H1 (cell line): Measurements from ENCODE around the gene ORMDL1. TPM values are rescaled to one million over a fixed set of nuclear protein-coding genes. Genes with fewer than 3 reads are reported as not detected.

Experiments used
- CTCF ChIA-PET: fragments of 300-600 bp; sonication (Branson Sonifier 250); formaldehyde crosslinking; loops from one replicate; lab custom pipeline; 2021; ENCODE audit not compliant: partially characterized antibody; lab: Charles Lee
- POLR2A ChIA-PET: fragments of 300-600 bp; sonication (Branson Sonifier 250); formaldehyde crosslinking; loops from one replicate; lab custom pipeline; 2021; ENCODE audit warnings: inconsistent platforms; ENCODE audit not compliant: partially characterized antibody; lab: Charles Lee
- DNase-seq, 2 experiments: peaks; one replicate each; pipeline versions ENCODE4 v3.0.0 to v3.0.0-alpha.2; 2010 to 2022; ENCODE audit warnings: low spot score in 2 of 2, low read depth in 1 of 2, mixed read lengths in 1 of 2
- FAIRE-seq: peaks from 2 replicates; lab custom pipeline; 2011; peaks lifted over from hg19 to GRCh38; lab: Jason Lieb, UNC
- H2AFZ ChIP-seq: 2 replicates; pipeline ENCODE4 v1.8.1; 2012; ENCODE audit warnings: low read length, inconsistent platforms
- H2AK5ac ChIP-seq: 2 replicates; pipeline ENCODE4 v1.6.1; 2013; ENCODE audit warnings: low read depth, low read length
- H2BK120ac ChIP-seq: replicated peaks from 2 replicates; pipeline ENCODE3; 2013; ENCODE audit warnings: low read depth, low read length, inconsistent platforms
- H2BK12ac ChIP-seq: 2 replicates; pipeline ENCODE4 v1.6.1; 2013; ENCODE audit warnings: low read depth, low read length
- H2BK15ac ChIP-seq: 2 replicates; pipeline ENCODE4 v1.6.1; 2013; ENCODE audit warnings: low read length
- H2BK20ac ChIP-seq: 2 replicates; pipeline ENCODE4 v1.6.1; 2013; ENCODE audit warnings: low read length
- H2BK5ac ChIP-seq: 2 replicates; pipeline ENCODE4 v1.6.1; 2013; ENCODE audit warnings: low read depth, low read length
- H3K14ac ChIP-seq: 2 replicates; pipeline ENCODE4 v1.6.1; 2013; ENCODE audit warnings: inconsistent platforms; ENCODE audit not compliant: insufficient read length
- H3K18ac ChIP-seq: 2 replicates; pipeline ENCODE4 v1.6.1; 2013; ENCODE audit warnings: low read length; ENCODE audit errors: extremely low read depth
- H3K23ac ChIP-seq: 2 replicates; pipeline ENCODE4 v1.6.1; 2013; ENCODE audit warnings: inconsistent platforms; ENCODE audit not compliant: insufficient read length
- H3K23me2 ChIP-seq: 2 replicates; pipeline ENCODE4 v1.6.1; 2013; ENCODE audit warnings: low read depth, low read length
- H3K27ac ChIP-seq: 2 replicates; pipeline ENCODE4 v1.6.1; 2011; ENCODE audit warnings: low read depth, low read length, inconsistent platforms
- H3K27me3 ChIP-seq, 4 experiments: replicated peaks in 1 of 4; 1 replicate in 1 of 4; 2 replicates in 3 of 4; pipeline versions ENCODE4 v1.6.1 to v1.8.1; 2011 to 2013; ENCODE audit warnings: low read length in 3 of 4, mild to moderate bottlenecking in 3 of 4, inconsistent platforms in 2 of 4, mixed read lengths in 2 of 4, moderate library complexity in 1 of 4; ENCODE audit not compliant: control insufficient read depth in 3 of 4, insufficient read depth in 3 of 4; ENCODE audit errors: extremely low read depth in 1 of 4
- H3K36me3 ChIP-seq, 4 experiments: 2 replicates each; pipeline versions ENCODE4 v1.6.1 to v1.8.1; 2011 to 2013; ENCODE audit warnings: mild to moderate bottlenecking in 4 of 4, low read length in 3 of 4, moderate library complexity in 2 of 4, control low read depth in 1 of 4, inconsistent platforms in 1 of 4; ENCODE audit not compliant: insufficient read depth in 4 of 4, control insufficient read depth in 2 of 4
- H3K4ac ChIP-seq: replicated peaks from 2 replicates; pipeline ENCODE3; 2013; ENCODE audit warnings: low read length, low read depth, mixed read lengths, inconsistent platforms; ENCODE audit not compliant: insufficient read length
- H3K4me1 ChIP-seq, 4 experiments: replicated peaks in 1 of 4; 1 replicate in 1 of 4; 2 replicates in 3 of 4; pipeline versions ENCODE4 v1.6.1 to v1.8.1; 2011 to 2013; ENCODE audit warnings: low read length in 3 of 4, inconsistent platforms in 2 of 4, mixed read lengths in 1 of 4; ENCODE audit not compliant: insufficient read depth in 4 of 4, control insufficient read depth in 3 of 4
- H3K4me2 ChIP-seq, 2 experiments: 2 replicates each; pipeline versions ENCODE4 v1.6.1 to v1.8.1; 2011 to 2013; ENCODE audit warnings: low read depth in 2 of 2, low read length in 2 of 2, control low read depth in 1 of 2, inconsistent platforms in 1 of 2, mild to moderate bottlenecking in 1 of 2; ENCODE audit not compliant: insufficient read depth in 1 of 2
- H3K4me3 ChIP-seq, 4 experiments: fragments of 200-600, 300-600 bp in 1 of 4; sonication (generic), shearing (Covaris generic), sonication (Bioruptor Twin) in 1 of 4; 2 replicates each; pipeline versions ENCODE4 v1.5.1 to v1.8.1; 2011 to 2016; ENCODE audit warnings: low read length in 4 of 4, low read depth in 3 of 4, control low read depth in 2 of 4, inconsistent platforms in 2 of 4, mild to moderate bottlenecking in 2 of 4, mixed read lengths in 1 of 4, moderate library complexity in 1 of 4; ENCODE audit not compliant: insufficient read depth in 2 of 4; ENCODE audit errors: extremely low read depth in 1 of 4
- H3K56ac ChIP-seq: replicated peaks from 2 replicates; pipeline ENCODE3; 2013; ENCODE audit warnings: low read depth, mild to moderate bottlenecking, mixed read lengths, low read length, inconsistent platforms; ENCODE audit not compliant: insufficient read length
- H3K79me1 ChIP-seq: 2 replicates; pipeline ENCODE4 v1.6.1; 2013; ENCODE audit warnings: low read depth, low read length, control low read depth
- H3K79me2 ChIP-seq, 2 experiments: 2 replicates each; pipeline versions ENCODE4 v1.6.1 to v1.8.1; 2012 to 2013; ENCODE audit warnings: low read length in 2 of 2, mild to moderate bottlenecking in 2 of 2, inconsistent platforms in 1 of 2; ENCODE audit not compliant: insufficient read depth in 2 of 2, control insufficient read depth in 1 of 2
- H3K9ac ChIP-seq, 4 experiments: replicated peaks in 1 of 4; 1 replicate in 1 of 4; 2 replicates in 3 of 4; pipeline versions ENCODE4 v1.6.1 to v1.8.1; 2011 to 2013; ENCODE audit warnings: low read depth in 3 of 4, low read length in 3 of 4, control low read depth in 2 of 4, mild to moderate bottlenecking in 2 of 4, moderate library complexity in 2 of 4, inconsistent platforms in 1 of 4; ENCODE audit errors: extremely low read depth in 1 of 4
- H3K9me3 ChIP-seq, 2 experiments: 2 replicates each; pipeline versions ENCODE4 v1.6.1 to v1.8.1; 2012 to 2013; ENCODE audit warnings: mild to moderate bottlenecking in 2 of 2, moderate library complexity in 2 of 2, control low read depth in 1 of 2, inconsistent platforms in 1 of 2, low read depth in 1 of 2, low read length in 1 of 2, mixed read lengths in 1 of 2; ENCODE audit not compliant: insufficient read depth in 2 of 2
- H4K20me1 ChIP-seq, 2 experiments: replicated peaks in 1 of 2; 2 replicates each; pipeline versions ENCODE3 to v1.8.1; 2011 to 2013; ENCODE audit warnings: inconsistent platforms in 2 of 2, low read length in 2 of 2, mild to moderate bottlenecking in 1 of 2; ENCODE audit not compliant: insufficient read depth in 2 of 2, control insufficient read depth in 1 of 2
- H4K5ac ChIP-seq: 2 replicates; pipeline ENCODE4 v1.6.1; 2013; ENCODE audit warnings: low read length, low read depth, mixed read lengths, inconsistent platforms; ENCODE audit not compliant: insufficient read length
- H4K8ac ChIP-seq: 2 replicates; pipeline ENCODE4 v1.8.0; 2013; ENCODE audit warnings: mild to moderate bottlenecking, moderate library complexity, low read length, inconsistent platforms; ENCODE audit not compliant: insufficient read depth; ENCODE audit errors: extremely low read depth
- H4K91ac ChIP-seq: replicated peaks from 2 replicates; pipeline ENCODE3; 2013; ENCODE audit warnings: low read length, mixed read lengths, inconsistent platforms; ENCODE audit not compliant: insufficient read length
- CBX8 ChIP-seq: fragments of 300-800, 300-1000 bp; sonication (generic); IDR thresholded peaks from 2 replicates; pipeline ENCODE4 v1.7.1; 2016; ENCODE audit warnings: low read depth, low read length, borderline replicate concordance
- CEBPB ChIP-seq: IDR thresholded peaks from 2 replicates; pipeline ENCODE4 v1.6.1; 2012; ENCODE audit warnings: low read depth, low read length
- EGR1 ChIP-seq: IDR thresholded peaks from 2 replicates; pipeline ENCODE4 v1.6.1; 2011; ENCODE audit warnings: low read depth, low read length, borderline replicate concordance
- GTF2F1 ChIP-seq: IDR thresholded peaks from 2 replicates; pipeline ENCODE4 v1.6.1; 2012; ENCODE audit warnings: low read depth, low read length, improper control_type of control experiment, borderline replicate concordance
- KDM4A ChIP-seq: IDR thresholded peaks from one replicate; pipeline ENCODE4 v1.7.1; 2012; ENCODE audit warnings: low read depth, mild to moderate bottlenecking, moderate library complexity, low read length, inconsistent platforms; ENCODE audit not compliant: severe bottlenecking
- SIX5 ChIP-seq: IDR thresholded peaks from 2 replicates; pipeline ENCODE4 v1.6.1; 2011; ENCODE audit warnings: mild to moderate bottlenecking, low read depth, low read length
- SP4 ChIP-seq: IDR thresholded peaks from 2 replicates; pipeline ENCODE4 v1.6.1; 2012; ENCODE audit warnings: low read length, inconsistent platforms
- TAF7 ChIP-seq: optimal IDR thresholded peaks from 2 replicates; pipeline ENCODE3; 2011; ENCODE audit warnings: low read depth, mild to moderate bottlenecking, inconsistent platforms, low read length, moderate library complexity, borderline replicate concordance
- WGBS, 2 experiments: shearing (Covaris generic) in 1 of 2; methylation state at CpG; one replicate each; pipeline versions ENCODE4 v1.1.6 to v1.1.7; 2013 to 2015; ENCODE audit warnings: low lambda C conversion rate in 2 of 2, mixed read lengths in 2 of 2, inconsistent platforms in 1 of 2, low coverage in 1 of 2, missing lambda C conversion rate in 1 of 2; ENCODE audit not compliant: insufficient replicate concordance in 2 of 2, insufficient coverage in 1 of 2, insufficient read length in 1 of 2; ENCODE audit errors: extremely low coverage in 1 of 2, missing lambda C conversion rate in 1 of 2; 5-methylcytosine and 5-hydroxymethylcytosine counted together
- polyA plus RNA-seq, 7 experiments: library from polyadenylated mRNA; depleted of rRNA in 3 of 7; stranded (reverse) in 5 of 7; unstranded in 2 of 7; fragments of >200 nt in 5 of 7; fragments of 200-250 nt in 2 of 7; gene quantifications; 1 replicate in 5 of 7; 2 replicates in 1 of 7; 4 replicates in 1 of 7; pipeline versions ENCODE4 v1.2.1 to v1.2.3, GENCODE V29; 2011 to 2013; ENCODE audit warnings: missing spikeins in 2 of 7, mixed read lengths in 2 of 7
- total RNA-seq: library from RNA; stranded (reverse); fragmentation: NEBNext Ultra II Directional; extraction: Animal tissue kit (Norgen Biotek cat#: 25700); gene quantifications from 2 replicates; pipeline ENCODE4 v1.2.1, GENCODE V29; 2021
- TF ChIP-seq, protein P1 (sequence below): IDR thresholded peaks from 2 replicates; pipeline ENCODE4 v1.6.1; 2012; ENCODE audit warnings: inconsistent platforms

ORMDL1 gene
- total and polyA plus RNA-seq, 2 of the 8 experiments (the other 6 are each of a cell fraction or from before 2014, with no cell fraction given): 34.9 to 58.1 TPM

DNA sequence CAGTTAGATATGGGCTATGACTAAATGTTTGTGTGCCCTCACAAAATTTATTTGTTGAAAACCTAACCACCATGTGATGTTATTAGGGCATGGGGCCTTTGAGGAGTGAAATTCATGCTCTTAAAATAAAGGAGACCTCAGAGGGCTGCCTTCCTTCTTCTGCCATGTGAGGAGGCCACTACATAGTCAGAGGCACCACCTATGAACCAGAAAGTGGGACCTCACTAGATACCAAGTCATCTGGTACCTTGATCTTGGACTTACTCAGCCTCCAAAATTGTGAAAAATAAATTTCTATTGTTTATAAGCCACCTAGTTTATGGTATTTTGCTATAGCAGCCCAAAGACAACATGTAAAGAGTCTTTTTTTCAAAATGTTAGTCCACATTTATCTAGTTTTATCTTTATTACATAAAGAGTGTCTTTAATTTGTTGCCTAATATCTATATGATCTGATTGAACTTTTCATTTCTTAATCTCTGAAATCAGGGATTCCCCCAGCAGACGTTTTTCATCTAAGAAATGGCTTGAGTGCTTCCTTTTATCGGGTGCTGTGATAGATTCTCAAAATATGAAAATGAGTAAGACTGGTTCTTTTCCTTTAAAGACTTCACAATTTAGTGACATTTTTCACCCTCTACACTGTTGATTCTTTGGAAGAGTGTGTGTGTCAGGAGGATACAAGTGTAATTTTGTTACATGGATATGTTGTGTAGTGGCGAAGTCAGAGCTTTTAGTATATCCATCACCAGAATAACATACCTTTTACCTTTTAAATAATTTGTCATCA is 34.3 kb upstream of the ORMDL1 start:
- DNase-seq (no peak), FAIRE-seq (no peak)
- TF ChIP-seq CEBPB (no peak), EGR1 (no peak), SP4 (no peak), SIX5 (no peak), CBX8 (no peak), TAF7 (no peak), GTF2F1 (no peak), KDM4A (no peak)
- TF ChIP-seq, protein P1, sequence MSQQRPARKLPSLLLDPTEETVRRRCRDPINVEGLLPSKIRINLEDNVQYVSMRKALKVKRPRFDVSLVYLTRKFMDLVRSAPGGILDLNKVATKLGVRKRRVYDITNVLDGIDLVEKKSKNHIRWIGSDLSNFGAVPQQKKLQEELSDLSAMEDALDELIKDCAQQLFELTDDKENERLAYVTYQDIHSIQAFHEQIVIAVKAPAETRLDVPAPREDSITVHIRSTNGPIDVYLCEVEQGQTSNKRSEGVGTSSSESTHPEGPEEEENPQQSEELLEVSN: no peak
- Histone ChIP-seq H4K8ac (no peak overlapping the region), H2BK5ac (no peak overlapping the region), H3K79me1 (no peaks in the 10 kb centered on the region; the same call in 1 of the 2 replicates), H2AFZ (no peak overlapping the region), H2BK12ac (no peak overlapping the region), H3K18ac (no peak overlapping the region), H4K91ac (no peak overlapping the region), H3K23ac (no peak overlapping the region), H2BK15ac (no peak overlapping the region), H3K27me3 (no peaks in the 10 kb centered on the region), H2BK120ac (no peak overlapping the region), H3K36me3 (peaks cover 3 to 32% (median 12%) of the 10 kb centered on the region in 4 experiments; a peak in 6 of 8 replicates), H3K4me2 (no peak overlapping the region), H3K56ac (no peak overlapping the region), H3K27ac (no peak overlapping the region), H3K9me3 (no peaks in the 10 kb centered on the region), H3K23me2 (no peaks in the 10 kb centered on the region), H2AK5ac (no peak overlapping the region), H4K20me1 (no peaks in the 10 kb centered on the region), H3K4ac (no peak overlapping the region), H3K4me3 (no peak overlapping the region), H3K79me2 (no peaks in the 10 kb centered on the region; a peak in 1 of 4 replicates), H2BK20ac (no peak overlapping the region), H3K9ac (no peak overlapping the region), H3K4me1 (no peaks in the 10 kb centered on the region), H3K14ac (no peak overlapping the region), H4K5ac (no peak overlapping the region)
- WGBS, 2 experiments: 89% methylated on average over 3 of the region's 3 CpGs; no CpG with 5 or more reads in 1 of the 2 experiments
- CTCF ChIA-PET: no interaction called here
- POLR2A ChIA-PET: no interaction called here
